ENCODE measurements around the gene SNX19. TPM values are rescaled to one million over a fixed set of nuclear protein-coding genes. Genes with fewer than 3 reads are reported as not detected.

SNX19 gene
- total and polyA plus RNA-seq, 2 of the 4 experiments (the other 2 are of a cell fraction) = 35.9 to 113 TPM

DNA sequence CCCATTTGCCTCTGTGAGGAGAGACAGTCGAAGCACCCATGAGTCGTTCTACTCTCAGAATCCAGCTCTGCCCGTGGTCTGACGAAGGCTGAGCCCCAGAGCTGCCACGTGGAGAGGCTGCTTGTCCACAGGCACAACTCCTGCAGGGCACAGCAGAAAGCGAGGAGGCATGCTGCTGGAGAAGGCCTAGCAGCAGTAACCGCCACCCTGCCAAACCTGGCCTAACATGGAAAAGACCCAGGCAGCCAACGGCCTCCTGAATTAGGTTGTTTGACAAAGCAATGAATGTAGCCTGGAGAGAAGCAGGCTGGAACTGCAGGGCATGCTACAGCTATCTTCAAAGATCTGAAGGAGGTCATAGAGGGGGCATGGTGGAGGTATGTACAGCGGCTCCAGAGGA is 89.7 kb downstream of the SNX19 start:
- no peaks in the 10 kb centered on the region for H3K9me3 ChIP-seq (ENCODE audit: control insufficient read depth, insufficient read depth, low read length)
- H3K14ac ChIP-seq (replicated peaks; ENCODE audit: low read depth, low read length) = no peak overlapping the region
- H2AK9ac ChIP-seq (replicated peaks; ENCODE audit: low read depth, low read length, poor library complexity) = no peak overlapping the region
- peak overlapping the region; percentile 56 for H2BK120ac ChIP-seq (ENCODE audit: low read depth, low read length)
- peak overlapping the region; percentile 64 for H3K4ac ChIP-seq (ENCODE audit: low read depth, low read length)
- dilution Hi-C loops (cut with HindIII; ENCODE audit: low sequenced_read_pairs, unreplicated experiment) = no loop called here
- no peaks in the 10 kb centered on the region for H3K9me1 ChIP-seq (ENCODE audit: insufficient read depth, low read length)
- BruUV-seq (replicated peaks) = no TSS peak
- in situ Hi-C loops (cut with MboI; ENCODE audit: low sequenced_read_pairs) = no loop called here
- ChIA-PET POLR2A (ENCODE audit: unreplicated experiment) (no interaction called here), CTCF (interaction anchor here (1.0 to 3.0 kb wide), 4 partner anchors 36 to 392 kb away, joined by 3 to 18 read pairs (median 4); no protein-coding TSS in a partner anchor)
- H3K36me3 ChIP-seq (ENCODE audit: control insufficient read depth, insufficient read depth, low read length) = no peaks in the 10 kb centered on the region
- H4K8ac ChIP-seq (ENCODE audit: low read depth in 2 of 2, low read length in 2 of 2) = peak overlapping the region; percentile 12 to 19; a peak in 2 of 4 replicates
- H2BK15ac ChIP-seq (ENCODE audit: low read depth, low read length) = 0 out of 3 replicates have a peak overlapping the region, but pooled peaks have one; percentile 34
- H3K79me1 ChIP-seq (ENCODE audit: low read depth in 1 of 2, low read length in 2 of 2) = no peaks in the 10 kb centered on the region
- no peak overlapping the region for H3K9ac ChIP-seq (ENCODE audit: low read depth, low read length)
- no peak overlapping the region for H3K4me3 ChIP-seq (ENCODE audit: insufficient read depth, low read depth, low read length)
- H2AFZ ChIP-seq (replicated peaks; ENCODE audit: low read length, poor library complexity) = peak overlapping the region; percentile 9
- peak overlapping the region; percentile 50 for H2AK5ac ChIP-seq (ENCODE audit: low read depth, low read length)
- H3K4me2 ChIP-seq (ENCODE audit: low read depth, low read length) = no peak overlapping the region
- H2BK5ac ChIP-seq (ENCODE audit: low read depth, low read length, poor library complexity, severe bottlenecking) = no peak overlapping the region
- H4K91ac ChIP-seq (ENCODE audit: insufficient read depth, low read depth, low read length) = peak overlapping the region; percentile 54
- intact Hi-C loops (cut with micrococcal nuclease) = loop anchor here (2.0 to 5.0 kb wide), 4 partner anchors 88 to 304 kb away; no protein-coding TSS in a partner anchor
- 0 out of 2 replicates have a peak overlapping the region, but pooled peaks have one; percentile 4 for H3K23ac ChIP-seq (ENCODE audit: low read depth, low read length)
- no peak overlapping the region for H3K56ac ChIP-seq (ENCODE audit: extremely low read depth, insufficient read depth, low read length)
- no peak overlapping the region for H3K27ac ChIP-seq (ENCODE audit: insufficient read depth, low read length)
- WGBS, 2 experiments (ENCODE audit: extremely low coverage in 2 of 2, insufficient read length in 1 of 2) = 88% methylated on average over 7 of the region's 9 CpGs; no CpG with 5 or more reads in 1 of the 2 experiments
- no peaks in the 10 kb centered on the region for H4K20me1 ChIP-seq (ENCODE audit: insufficient read depth, low read length)
- TF ChIP-seq ELK1 (IDR thresholded peaks at IDR 0.05; ENCODE audit: borderline replicate concordance, low read depth, low read length) = no peak
- no peak for TF ChIP-seq RCOR1 (IDR thresholded peaks at IDR 0.05; ENCODE audit: insufficient replicate concordance, low read length)
- no peak for TF ChIP-seq MAZ (IDR thresholded peaks at IDR 0.05; ENCODE audit: borderline replicate concordance, low read depth, low read length)
- peaks cover 6% of the 10 kb centered on the region for H3K27me3 ChIP-seq (ENCODE audit: control insufficient read depth, insufficient read depth, low read length)
- H3K18ac ChIP-seq (ENCODE audit: low read depth, low read length) = peak overlapping the region; percentile 33; the same call in 1 of the 2 replicates
- ATAC-seq (ENCODE audit: low read depth) = no peak
- H3K4me1 ChIP-seq (ENCODE audit: control insufficient read depth, insufficient read depth, low read length) = peaks cover 12% of the 10 kb centered on the region
- peak overlapping the region; percentile 32; the same call in 1 of the 2 replicates for H4K5ac ChIP-seq (ENCODE audit: low read depth, low read length)
- peak overlapping the region; percentile 53 for H2BK20ac ChIP-seq (ENCODE audit: low read depth, low read length)
- DNase-seq = no peak
